Caki2 (cell line): Measurements from ENCODE around the gene AP1B1. TPM values are rescaled to one million over a fixed set of nuclear protein-coding genes. Genes with fewer than 3 reads are reported as not detected.
"Not testable (repeated sequence)": the region's sequence is repeated elsewhere in the genome, so short reads cannot be mapped to it uniquely, and the experiment has no call there.

Source experiments
- DNase-seq: peaks from one replicate; pipeline ENCODE4 v3.0.0-alpha.2; 2015; ENCODE audit warnings: low read depth
- in situ Hi-C: cut with HindIII; loops from 2 replicates; pipeline ENCODE4 v1.10.0; 2016; ENCODE audit warnings: low sequenced_read_pairs, low pct_unique_long_range_greater_than_20kb, mixed read lengths
- total RNA-seq: library from RNA; depleted of rRNA; stranded (reverse); fragments of >200 nt; shearing (Covaris generic); gene quantifications from 2 replicates; pipeline ENCODE4 v1.2.3, GENCODE V29; 2014; ENCODE audit warnings: low replicate concordance

AP1B1 gene
- total RNA-seq, 1 experiment from 2014 or later: 70.2 TPM

GRCh38 chr22:29393019-29393608 is 4.7 kb upstream of the AP1B1 start:
- in situ Hi-C loops: no loop called here
- peak; percentile 50 for DNase-seq

DNA sequence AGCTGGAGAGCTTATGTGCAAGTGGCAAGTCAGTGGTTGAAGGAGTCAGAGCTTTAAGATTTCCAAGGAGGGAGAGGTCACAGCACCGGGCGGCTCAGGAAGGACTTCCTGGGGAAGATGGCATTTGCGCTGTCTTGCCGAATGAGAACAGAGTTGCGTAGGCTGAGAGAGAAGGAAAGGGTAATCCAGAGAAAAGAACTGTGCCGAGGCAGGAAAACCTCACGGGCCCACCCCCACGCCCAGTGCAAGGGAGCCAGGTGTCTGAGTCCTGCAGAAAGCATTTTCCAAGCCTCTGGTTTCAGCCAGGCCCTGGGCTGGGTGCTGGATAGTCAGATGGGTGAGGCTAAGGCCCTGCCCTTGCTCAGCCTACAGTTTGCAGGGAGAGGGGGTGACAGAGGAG is 3.2 kb upstream of the AP1B1 start:
- DNase-seq: no peak
- in situ Hi-C loops: no loop called here

DNA sequence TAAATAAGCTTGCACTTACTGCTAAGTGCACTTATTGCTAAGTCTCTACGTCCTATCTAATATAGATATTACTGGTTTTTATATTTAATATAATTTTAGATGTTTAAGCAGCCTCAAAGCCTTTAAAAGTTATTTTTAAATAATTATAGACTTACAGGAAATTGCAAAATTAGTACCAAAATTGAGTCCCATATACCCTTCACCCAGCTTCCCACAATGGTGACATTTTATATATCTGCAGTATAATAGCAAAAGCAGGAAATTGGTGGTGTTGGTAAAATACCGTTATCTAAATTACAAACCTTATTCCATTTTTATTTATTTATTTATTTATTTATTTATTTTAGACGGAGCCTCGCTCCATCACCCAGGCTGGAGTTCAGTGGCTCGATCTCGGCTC is 1.9 kb upstream of the AP1B1 start:
- in situ Hi-C loops: no loop called here
- DNase-seq: no peak

- in situ Hi-C loops: no loop called here
- no peak for DNase-seq
These were observed 355 bp upstream of the AP1B1 start for GRCh38 chr22:29388759-29389090.

- no peak for DNase-seq
- in situ Hi-C loops: no loop called here
These were observed 1.7 kb downstream of the AP1B1 start for GRCh38 chr22:29386708-29387107.

- in situ Hi-C loops: no loop called here
- no peak for DNase-seq
These were observed 2.6 kb downstream of the AP1B1 start for GRCh38 chr22:29385748-29386147.

DNA sequence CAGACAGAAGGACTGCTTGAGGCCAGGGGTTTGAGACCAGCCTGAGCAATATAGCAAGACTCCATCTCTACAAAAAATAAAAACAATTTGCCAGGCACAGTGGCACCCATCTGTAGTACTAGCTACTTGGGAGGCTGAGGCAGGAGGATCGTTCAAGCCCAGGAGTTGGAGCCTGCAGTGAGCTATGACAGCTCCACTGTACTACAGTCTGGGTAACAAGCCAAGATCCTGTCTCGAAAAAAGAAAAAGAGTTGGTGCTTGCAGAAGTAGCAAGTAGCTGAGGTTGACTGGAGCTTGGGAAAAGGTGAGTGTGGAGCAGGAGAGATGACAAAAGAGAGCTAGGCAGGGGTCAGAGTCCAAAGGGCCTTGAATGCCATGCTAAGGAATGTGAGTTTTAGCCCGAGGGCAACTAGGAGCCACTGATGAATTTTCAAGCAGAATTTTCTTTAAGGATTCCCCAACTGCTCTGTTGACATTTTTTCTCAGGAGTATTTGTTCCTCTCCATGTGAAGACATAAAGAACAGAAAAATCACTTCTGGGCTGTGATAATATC is 3.1 kb downstream of the AP1B1 start:
- DNase-seq: no peak
- in situ Hi-C loops: no loop called here

GRCh38 chr22:29383740-29384139 is 4.6 kb downstream of the AP1B1 start:
- in situ Hi-C loops: no loop called here
- no peak for DNase-seq

DNA sequence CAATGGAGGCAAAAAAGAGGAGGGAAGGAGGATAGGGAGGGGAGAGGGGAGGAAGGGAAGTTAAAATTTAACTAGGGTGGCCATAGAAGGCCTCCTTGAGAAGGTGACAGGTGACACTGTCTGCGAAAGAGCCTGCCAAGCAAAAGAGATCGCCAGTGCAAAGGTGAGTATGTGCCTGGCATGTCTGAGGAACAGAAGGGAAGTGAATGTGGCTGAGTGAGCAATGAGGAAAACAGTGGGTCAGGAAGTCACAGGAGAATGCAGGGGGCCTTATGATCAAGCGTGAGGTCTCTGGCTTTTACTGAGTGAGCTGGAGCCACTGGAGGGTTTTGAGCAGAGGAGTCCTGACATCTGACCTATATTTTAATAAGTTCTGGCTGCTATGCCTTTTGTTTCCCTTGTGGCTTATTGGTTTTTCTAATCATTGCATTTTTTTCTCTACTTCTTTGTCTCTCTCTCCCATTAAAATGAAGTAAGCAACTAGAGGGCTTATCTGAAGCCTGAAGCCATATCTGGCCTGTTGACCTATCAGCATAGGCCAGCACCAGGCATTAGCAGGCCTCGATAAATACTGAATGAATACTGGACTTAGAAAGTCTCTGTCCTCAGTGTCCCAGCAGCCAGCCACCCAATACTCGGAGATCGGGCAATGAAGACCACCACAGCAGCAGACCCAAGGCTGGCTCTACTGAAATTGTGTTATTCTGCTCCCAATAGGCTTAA is 5.6 kb downstream of the AP1B1 start:
- peak; percentile 30 for DNase-seq
- in situ Hi-C loops: no loop called here

GRCh38 chr22:29380856-29381255 is 7.5 kb downstream of the AP1B1 start:
- DNase-seq: no peak
- in situ Hi-C loops: no loop called here

- DNase-seq: no peak
- in situ Hi-C loops: no loop called here
These were observed 8.2 kb downstream of the AP1B1 start for GRCh38 chr22:29380032-29380781.

GRCh38 chr22:29379258-29379657 is 9.1 kb downstream of the AP1B1 start:
- in situ Hi-C loops: no loop called here
- no peak for DNase-seq

GRCh38 chr22:29377979-29378378 is 10.4 kb downstream of the AP1B1 start:
- DNase-seq: no peak
- in situ Hi-C loops: no loop called here

- DNase-seq, in situ Hi-C loops: not testable (repeated sequence)
These were observed 11.7 kb downstream of the AP1B1 start for GRCh38 chr22:29376705-29377104.

DNA sequence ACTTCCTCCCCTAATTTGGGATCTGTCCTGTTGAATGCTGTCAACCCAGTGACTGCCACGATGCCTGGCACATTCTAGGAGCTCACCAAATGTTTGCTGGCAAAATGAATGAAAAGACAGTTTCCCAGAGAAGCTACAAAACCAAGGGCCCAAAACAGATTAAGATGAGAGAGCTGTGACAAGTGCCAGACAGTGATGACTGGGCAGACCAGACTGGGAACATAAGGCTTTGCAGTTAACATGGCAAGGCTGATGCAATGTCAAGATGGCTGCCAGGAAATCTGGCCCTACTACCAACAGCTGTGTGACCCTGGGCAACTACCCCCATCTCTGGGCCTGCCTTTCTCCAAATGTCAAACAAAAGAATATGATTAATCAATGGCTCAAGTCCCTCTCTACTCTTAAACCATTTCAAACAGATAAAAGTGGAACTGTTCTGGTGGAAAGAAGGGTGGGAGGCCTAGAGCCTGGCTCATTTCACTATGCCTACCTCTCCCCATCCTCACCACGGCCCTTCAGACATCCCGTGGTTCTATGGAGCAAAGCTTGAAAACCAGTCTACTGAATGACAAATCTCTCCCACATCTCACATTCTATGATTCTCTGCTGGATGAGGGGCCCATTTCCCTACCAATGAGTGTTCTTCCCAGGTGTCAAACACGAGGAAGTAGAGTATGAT is 12.8 kb downstream of the AP1B1 start:
- DNase-seq: no peak
- in situ Hi-C loops: no loop called here

GRCh38 chr22:29374806-29375205 is 13.6 kb downstream of the AP1B1 start:
- in situ Hi-C loops, DNase-seq: not testable (repeated sequence)

DNA sequence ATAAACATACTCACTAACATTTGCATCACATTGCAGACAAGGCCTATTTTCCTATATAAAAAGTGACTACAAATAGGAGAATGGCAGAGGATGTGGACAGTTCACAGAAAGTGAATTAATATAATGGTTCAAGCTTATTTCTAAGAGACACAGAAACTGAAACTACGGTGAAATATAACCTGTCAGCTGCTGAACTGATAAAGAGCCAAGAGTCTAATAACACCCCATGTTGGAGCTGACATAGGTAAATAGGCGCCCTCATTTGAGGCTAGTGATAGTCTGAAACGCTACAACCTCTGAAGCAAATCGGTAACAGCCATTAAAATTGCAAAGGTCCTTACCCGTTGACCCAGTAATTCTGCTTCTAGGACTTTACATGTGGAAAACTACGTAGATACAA is 14.0 kb downstream of the AP1B1 start:
- DNase-seq: no peak
- in situ Hi-C loops: no loop called here

GRCh38 chr22:29370537-29370936 is 17.8 kb downstream of the AP1B1 start:
- no peak for DNase-seq
- in situ Hi-C loops: no loop called here

DNA sequence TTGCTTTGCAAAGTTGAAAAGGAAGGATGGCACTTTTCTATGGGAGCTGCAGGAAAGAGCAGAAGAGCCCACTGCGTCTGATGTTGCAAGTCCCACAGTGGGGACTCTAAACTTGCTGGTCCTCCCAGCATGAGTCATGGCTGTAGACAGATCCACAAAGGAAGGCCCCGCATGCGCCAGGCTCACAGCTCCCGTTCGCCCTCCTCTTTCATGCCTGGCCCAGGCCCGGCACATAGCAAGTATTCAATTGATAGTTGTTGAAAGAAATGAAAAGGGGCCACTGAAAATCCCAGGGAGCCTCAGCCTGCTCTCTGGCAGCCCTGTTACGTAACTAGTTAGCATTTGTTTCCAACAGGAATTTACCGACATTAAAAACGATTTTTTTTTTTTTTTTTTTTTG is 18.9 kb downstream of the AP1B1 start:
- in situ Hi-C loops: no loop called here
- no peak for DNase-seq
